SK-N-SH (cell line): Measurements from ENCODE around the gene ZDHHC24. TPM values are rescaled to one million over a fixed set of nuclear protein-coding genes. Genes with fewer than 3 reads are reported as not detected.

Source experiments
- CTCF ChIA-PET: fragments of 300-600, 350-600 bp; formaldehyde crosslinking; extraction: SDS; loops from one replicate; lab custom pipeline; 2021; lab: Yijun Ruan, JAX
- POLR2A ChIA-PET: fragments of 350-600 bp; sonication (Branson Sonifier 250); formaldehyde crosslinking; extraction: SDS; loops from one replicate; lab custom pipeline; 2020; ENCODE audit warnings: antibody characterized with exemption, inconsistent platforms; lab: Yijun Ruan, JAX
- DNase-seq: peaks from one replicate; pipeline ENCODE4 v3.0.0; 2012
- H2AFZ ChIP-seq: fragments of 200-600 bp; sonication (generic); 2 replicates; pipeline ENCODE4 v1.8.1; 2016; ENCODE audit warnings: antibody characterized with exemption, mild to moderate bottlenecking, low read depth
- H3F3A ChIP-seq: fragments of 200-600 bp; sonication (generic); replicated peaks from 2 replicates; pipeline ENCODE3; 2016; ENCODE audit warnings: antibody characterized with exemption, mild to moderate bottlenecking; ENCODE audit not compliant: insufficient read depth
- H3K27ac ChIP-seq, 2 experiments: fragments of 200-500 bp in 1 of 2; fragments of 200-600 bp in 1 of 2; sonication (Bioruptor generic) in 1 of 2; sonication (generic), shearing (Covaris generic) in 1 of 2; 2 replicates each; pipeline versions ENCODE4 v1.5.1 to v1.6.1; 2014 to 2016; ENCODE audit warnings: low read depth in 2 of 2, inconsistent platforms in 1 of 2, low read length in 1 of 2, mild to moderate bottlenecking in 1 of 2, mixed read lengths in 1 of 2
- H3K27me3 ChIP-seq: fragments of 200-600 bp; sonication (generic), shearing (Covaris generic); 2 replicates; pipeline ENCODE4 v1.6.1; 2016; ENCODE audit warnings: mixed run types; ENCODE audit not compliant: insufficient read depth
- H3K36me3 ChIP-seq, 2 experiments: fragments of 200-500 bp in 1 of 2; fragments of 200-600 bp in 1 of 2; sonication (Bioruptor generic) in 1 of 2; sonication (generic) in 1 of 2; replicated peaks in 1 of 2; 2 replicates each; pipeline versions ENCODE3 to v1.5.1; 2014 to 2016; ENCODE audit warnings: low read length in 1 of 2, mild to moderate bottlenecking in 1 of 2; ENCODE audit not compliant: insufficient read depth in 2 of 2, control insufficient read depth in 1 of 2
- H3K4me1 ChIP-seq, 2 experiments: fragments of 200-500 bp in 1 of 2; fragments of 200-600 bp in 1 of 2; sonication (Bioruptor generic) in 1 of 2; sonication (generic), shearing (Covaris generic) in 1 of 2; 2 replicates each; pipeline versions ENCODE4 v1.5.1 to v1.6.1; 2014 to 2016; ENCODE audit warnings: low read depth in 1 of 2, low read length in 1 of 2, mixed run types in 1 of 2; ENCODE audit not compliant: insufficient read depth in 2 of 2, control insufficient read depth in 1 of 2
- H3K4me2 ChIP-seq: fragments of 200-600 bp; sonication (generic), shearing (Covaris generic); 2 replicates; pipeline ENCODE4 v1.6.1; 2017; ENCODE audit warnings: mixed run types
- H3K4me3 ChIP-seq, 2 experiments: fragments of 200-500 bp in 1 of 2; fragments of 200-600 bp in 1 of 2; sonication (Bioruptor generic) in 1 of 2; sonication (generic), shearing (Covaris generic) in 1 of 2; 2 replicates each; pipeline versions ENCODE4 v1.5.1 to v1.8.1; 2014 to 2016; ENCODE audit warnings: low read depth in 2 of 2, inconsistent platforms in 1 of 2, low read length in 1 of 2, mild to moderate bottlenecking in 1 of 2, mixed read lengths in 1 of 2, moderate library complexity in 1 of 2
- H3K79me2 ChIP-seq: fragments of 200-600 bp; sonication (generic); 2 replicates; pipeline ENCODE4 v1.8.1; 2017; ENCODE audit warnings: mild to moderate bottlenecking; ENCODE audit not compliant: insufficient read depth
- H3K9ac ChIP-seq: fragments of 200-600 bp; sonication (generic); 2 replicates; pipeline ENCODE4 v1.6.1; 2017; ENCODE audit warnings: mixed run types
- H3K9me2 ChIP-seq: fragments of 200-600 bp; sonication (generic); 2 replicates; pipeline ENCODE4 v1.6.1; 2017; ENCODE audit warnings: mixed run types
- H3K9me3 ChIP-seq: fragments of 200-600 bp; sonication (generic); 2 replicates; pipeline ENCODE4 v1.6.1; 2017; ENCODE audit warnings: mixed run types, mild to moderate bottlenecking, moderate library complexity
- H4K20me1 ChIP-seq: fragments of 200-600 bp; sonication (generic); 2 replicates; pipeline ENCODE4 v1.6.1; 2017; ENCODE audit warnings: mild to moderate bottlenecking, mixed run types; ENCODE audit not compliant: insufficient read depth
- CHD2 ChIP-seq: fragments of 150-350 bp; IDR thresholded peaks from 2 replicates; pipeline ENCODE4 v1.6.1; 2018; ENCODE audit warnings: low read length; ENCODE audit not compliant: partially characterized antibody
- ELF1 ChIP-seq: IDR thresholded peaks from 2 replicates; pipeline ENCODE4 v1.4.0; 2012
- FOSL2 ChIP-seq: IDR thresholded peaks from 2 replicates; pipeline ENCODE4 v1.4.0; 2012; ENCODE audit warnings: low read depth, mild to moderate bottlenecking, moderate library complexity, borderline replicate concordance
- FOXJ3 ChIP-seq: sonication (generic); formaldehyde crosslinking; IDR thresholded peaks from 2 replicates; pipeline ENCODE4 v1.5.1; 2020; ENCODE audit warnings: mild to moderate bottlenecking, missing genetic modification reagents
- FOXM1 ChIP-seq: IDR thresholded peaks from 2 replicates; pipeline ENCODE4 v1.4.0; 2012; ENCODE audit warnings: low read depth, mild to moderate bottlenecking
- IRF3 ChIP-seq: fragments of 150-350 bp; IDR thresholded peaks from 2 replicates; pipeline ENCODE4 v1.6.1; 2016; ENCODE audit warnings: mild to moderate bottlenecking, low read depth, low read length
- NFIC ChIP-seq: IDR thresholded peaks from 2 replicates; pipeline ENCODE4 v1.4.0; 2012; ENCODE audit warnings: borderline replicate concordance
- REST ChIP-seq: IDR thresholded peaks from 2 replicates; pipeline ENCODE4 v1.6.1; 2012; ENCODE audit warnings: mild to moderate bottlenecking, low read depth, low read length, moderate library complexity
- RXRA ChIP-seq: IDR thresholded peaks from 2 replicates; pipeline ENCODE4 v1.4.0; 2012; ENCODE audit warnings: low read depth, mild to moderate bottlenecking, borderline replicate concordance
- SMC3 ChIP-seq: IDR thresholded peaks from 2 replicates; pipeline ENCODE4 v1.6.1; 2012; ENCODE audit warnings: low read depth, low read length, improper control_type of control experiment
- TAF1 ChIP-seq: IDR thresholded peaks from 2 replicates; pipeline ENCODE4 v1.6.1; 2012; ENCODE audit warnings: low read depth, mild to moderate bottlenecking, low read length, moderate library complexity, borderline replicate concordance
- TEAD4 ChIP-seq: IDR thresholded peaks from 2 replicates; pipeline ENCODE4 v1.4.0; 2012; ENCODE audit warnings: mild to moderate bottlenecking, borderline replicate concordance; ENCODE audit not compliant: insufficient read depth
- USF1 ChIP-seq: IDR thresholded peaks from 2 replicates; pipeline ENCODE4 v1.4.0; 2012; ENCODE audit warnings: low read depth, borderline replicate concordance
- USF2 ChIP-seq: fragments of 150-350 bp; IDR thresholded peaks from 2 replicates; pipeline ENCODE4 v1.6.1; 2017; ENCODE audit warnings: antibody characterized with exemption, low read length, low read depth, borderline replicate concordance
- YY1 ChIP-seq: IDR thresholded peaks from 2 replicates; pipeline ENCODE4 v1.4.0; 2012; ENCODE audit warnings: low read depth, mild to moderate bottlenecking
- WGBS: methylation state at CpG from one replicate; pipeline ENCODE4 v1.1.6; 2017; ENCODE audit warnings: low lambda C conversion rate; 5-methylcytosine and 5-hydroxymethylcytosine counted together
- polyA plus RNA-seq, 3 experiments: library from polyadenylated mRNA; depleted of rRNA; stranded (reverse); fragments of >200 nt; gene quantifications; 2 replicates each; pipeline ENCODE4 v1.2.3, GENCODE V29; 2012

ZDHHC24 gene
- polyA plus RNA-seq, 1 of the 3 experiments (the other 2 are of a cell fraction), result 13.1 TPM

GRCh38 chr11:66494935-66495334, 50.9 kb downstream of the ZDHHC24 start:
- no peak overlapping the region for H2AFZ ChIP-seq
- no peaks in the 10 kb centered on the region for H3K9me2 ChIP-seq
- no peaks in the 10 kb centered on the region for H3K4me1 ChIP-seq
- H3F3A ChIP-seq, result no peaks in the 10 kb centered on the region
- ChIA-PET CTCF (no interaction called here), POLR2A (no interaction called here)
- no peak overlapping the region for H3K4me2 ChIP-seq
- 94% methylated on average over 13 of the region's 14 CpGs for WGBS
- no peaks in the 10 kb centered on the region for H4K20me1 ChIP-seq
- no peak overlapping the region for H3K27ac ChIP-seq
- H3K4me3 ChIP-seq, result no peak overlapping the region
- no peaks in the 10 kb centered on the region for H3K9me3 ChIP-seq
- no peak for DNase-seq
- peaks cover 0 to 39% of the 10 kb centered on the region in 2 experiments for H3K36me3 ChIP-seq
- TF ChIP-seq YY1, result no peak
- H3K9ac ChIP-seq, result no peak overlapping the region
- H3K79me2 ChIP-seq, result no peaks in the 10 kb centered on the region
- H3K27me3 ChIP-seq, result no peaks in the 10 kb centered on the region

- Histone ChIP-seq H3K9ac (no peak overlapping the region), H3K4me3 (no peak overlapping the region), H3K27me3 (no peaks in the 10 kb centered on the region), H3K27ac (no peak overlapping the region), H3K36me3 (peaks cover 0 to 39% of the 10 kb centered on the region in 2 experiments), H4K20me1 (no peaks in the 10 kb centered on the region), H3K9me3 (no peaks in the 10 kb centered on the region), H3F3A (no peaks in the 10 kb centered on the region), H3K4me1 (no peaks in the 10 kb centered on the region), H3K4me2 (no peak overlapping the region), H2AFZ (no peak overlapping the region), H3K9me2 (no peaks in the 10 kb centered on the region), H3K79me2 (no peaks in the 10 kb centered on the region)
- 93% methylated on average over 6 of the region's 7 CpGs for WGBS
- CTCF ChIA-PET, result no interaction called here
- DNase-seq, result no peak
- TF ChIP-seq ELF1, result no peak
- no peak for TF ChIP-seq TAF1
- TF ChIP-seq IRF3, result no peak
- POLR2A ChIA-PET, result no interaction called here
Observed at GRCh38 chr11:66494458-66494857, 51.4 kb downstream of the ZDHHC24 start.

GRCh38 chr11:66493130-66493529, 52.7 kb downstream of the ZDHHC24 start:
- ChIA-PET CTCF (interaction anchor here (2.0 to 2.1 kb wide), 2 partner anchors 9 to 14 kb away, joined by 5 to 8 read pairs; partner anchors contain the start of gene DPP3), POLR2A (interaction anchor here (1.1 kb wide), 1 partner anchor 12 kb away, joined by 6 read pairs; the partner anchor contains the start of gene DPP3)
- Histone ChIP-seq H3K79me2 (no peaks in the 10 kb centered on the region), H3K4me2 (no peak overlapping the region), H3K9me3 (no peaks in the 10 kb centered on the region), H3F3A (no peaks in the 10 kb centered on the region), H3K9ac (no peak overlapping the region), H3K4me1 (no peaks in the 10 kb centered on the region), H3K27me3 (no peaks in the 10 kb centered on the region), H3K36me3 (peaks cover 0 to 39% of the 10 kb centered on the region in 2 experiments), H4K20me1 (no peaks in the 10 kb centered on the region), H3K27ac (no peak overlapping the region), H3K9me2 (no peaks in the 10 kb centered on the region), H2AFZ (no peak overlapping the region), H3K4me3 (no peak overlapping the region)
- DNase-seq, result no peak
- 93% methylated on average over 9 of the region's 10 CpGs for WGBS
- TF ChIP-seq USF2 (no peak), TEAD4 (no peak), FOXJ3 (CRISPR knock-in tag) (no peak), RXRA (no peak), FOXM1 (no peak), NFIC (no peak), REST (no peak), SMC3 (no peak), FOSL2 (no peak), CHD2 (no peak), USF1 (no peak)
